ENCODE measurements around the gene TP53I13.

Gene TP53I13

DNA sequence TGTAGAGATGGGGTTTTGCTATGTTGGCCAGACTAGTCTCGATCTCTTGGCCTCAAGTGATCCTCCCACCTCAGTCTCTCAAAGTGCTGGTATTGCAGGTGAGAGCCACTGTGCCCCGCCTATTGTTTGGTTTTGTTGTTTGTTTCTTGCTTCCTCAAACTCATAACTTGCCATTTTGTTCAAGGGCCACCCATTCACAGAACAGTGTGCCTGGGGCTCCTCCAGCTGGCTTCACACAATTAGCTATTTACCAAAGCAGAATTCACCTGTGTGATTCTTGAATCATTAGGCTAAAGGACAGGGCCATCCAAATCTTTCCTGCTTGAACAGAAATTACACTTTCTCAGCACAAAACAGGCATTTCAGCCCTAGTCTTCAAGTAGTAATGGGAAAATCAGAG lies 8.9 kb upstream of the TP53I13 start:
- no peak for ATAC-seq
- no peak for TF ChIP-seq ZC3H10 (CRISPR knock-in tag; IDR thresholded peaks at IDR 0.05)
- TF ChIP-seq SNAI2 (CRISPR knock-in tag; IDR thresholded peaks at IDR 0.05), result no peak
- no peak for TF ChIP-seq ZNF70 (CRISPR knock-in tag; IDR thresholded peaks at IDR 0.05)
- no peak for TF ChIP-seq TOX (CRISPR knock-in tag; IDR thresholded peaks at IDR 0.05; ENCODE audit: borderline replicate concordance)
- TF ChIP-seq ZNF8 (CRISPR knock-in tag; IDR thresholded peaks at IDR 0.05), result no peak
- no peak for TF ChIP-seq POU6F1 (CRISPR knock-in tag; IDR thresholded peaks at IDR 0.05; ENCODE audit: borderline replicate concordance, low read depth)
- no peak for TF ChIP-seq ZFP3 (CRISPR knock-in tag; IDR thresholded peaks at IDR 0.05)
- TF ChIP-seq, protein P1, sequence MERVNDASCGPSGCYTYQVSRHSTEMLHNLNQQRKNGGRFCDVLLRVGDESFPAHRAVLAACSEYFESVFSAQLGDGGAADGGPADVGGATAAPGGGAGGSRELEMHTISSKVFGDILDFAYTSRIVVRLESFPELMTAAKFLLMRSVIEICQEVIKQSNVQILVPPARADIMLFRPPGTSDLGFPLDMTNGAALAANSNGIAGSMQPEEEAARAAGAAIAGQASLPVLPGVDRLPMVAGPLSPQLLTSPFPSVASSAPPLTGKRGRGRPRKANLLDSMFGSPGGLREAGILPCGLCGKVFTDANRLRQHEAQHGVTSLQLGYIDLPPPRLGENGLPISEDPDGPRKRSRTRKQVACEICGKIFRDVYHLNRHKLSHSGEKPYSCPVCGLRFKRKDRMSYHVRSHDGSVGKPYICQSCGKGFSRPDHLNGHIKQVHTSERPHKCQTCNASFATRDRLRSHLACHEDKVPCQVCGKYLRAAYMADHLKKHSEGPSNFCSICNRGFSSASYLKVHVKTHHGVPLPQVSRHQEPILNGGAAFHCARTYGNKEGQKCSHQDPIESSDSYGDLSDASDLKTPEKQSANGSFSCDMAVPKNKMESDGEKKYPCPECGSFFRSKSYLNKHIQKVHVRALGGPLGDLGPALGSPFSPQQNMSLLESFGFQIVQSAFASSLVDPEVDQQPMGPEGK (CRISPR knock-in tag; IDR thresholded peaks at IDR 0.05; ENCODE audit: borderline replicate concordance), result no peak
- TF ChIP-seq PPARA (CRISPR knock-in tag; IDR thresholded peaks at IDR 0.05; ENCODE audit: borderline replicate concordance), result no peak
- no peak for TF ChIP-seq OSR1 (CRISPR knock-in tag; IDR thresholded peaks at IDR 0.05)
- TF ChIP-seq, protein P2, sequence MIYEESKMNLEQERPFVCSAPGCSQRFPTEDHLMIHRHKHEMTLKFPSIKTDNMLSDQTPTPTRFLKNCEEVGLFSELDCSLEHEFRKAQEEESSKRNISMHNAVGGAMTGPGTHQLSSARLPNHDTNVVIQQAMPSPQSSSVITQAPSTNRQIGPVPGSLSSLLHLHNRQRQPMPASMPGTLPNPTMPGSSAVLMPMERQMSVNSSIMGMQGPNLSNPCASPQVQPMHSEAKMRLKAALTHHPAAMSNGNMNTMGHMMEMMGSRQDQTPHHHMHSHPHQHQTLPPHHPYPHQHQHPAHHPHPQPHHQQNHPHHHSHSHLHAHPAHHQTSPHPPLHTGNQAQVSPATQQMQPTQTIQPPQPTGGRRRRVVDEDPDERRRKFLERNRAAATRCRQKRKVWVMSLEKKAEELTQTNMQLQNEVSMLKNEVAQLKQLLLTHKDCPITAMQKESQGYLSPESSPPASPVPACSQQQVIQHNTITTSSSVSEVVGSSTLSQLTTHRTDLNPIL (CRISPR knock-in tag; IDR thresholded peaks at IDR 0.05; ENCODE audit: low read depth), result no peak
- no peak for TF ChIP-seq CSDC2 (CRISPR knock-in tag; IDR thresholded peaks at IDR 0.05)

- TF ChIP-seq TCF4 (CRISPR knock-in tag; IDR thresholded peaks at IDR 0.05; ENCODE audit: borderline replicate concordance) (0 out of 2 replicates have a peak, but pooled peaks have one; percentile 12), POU6F1 (CRISPR knock-in tag; IDR thresholded peaks at IDR 0.05; ENCODE audit: borderline replicate concordance, low read depth) (no peak), ISL1 (CRISPR knock-in tag; IDR thresholded peaks at IDR 0.05) (no peak)
- TF ChIP-seq, protein P2 (CRISPR knock-in tag; IDR thresholded peaks at IDR 0.05; ENCODE audit: low read depth), result no peak
- ATAC-seq, result no peak
Measured at GRCh38 chr17:29560316-29560715, 8.2 kb upstream of the TP53I13 start.

DNA sequence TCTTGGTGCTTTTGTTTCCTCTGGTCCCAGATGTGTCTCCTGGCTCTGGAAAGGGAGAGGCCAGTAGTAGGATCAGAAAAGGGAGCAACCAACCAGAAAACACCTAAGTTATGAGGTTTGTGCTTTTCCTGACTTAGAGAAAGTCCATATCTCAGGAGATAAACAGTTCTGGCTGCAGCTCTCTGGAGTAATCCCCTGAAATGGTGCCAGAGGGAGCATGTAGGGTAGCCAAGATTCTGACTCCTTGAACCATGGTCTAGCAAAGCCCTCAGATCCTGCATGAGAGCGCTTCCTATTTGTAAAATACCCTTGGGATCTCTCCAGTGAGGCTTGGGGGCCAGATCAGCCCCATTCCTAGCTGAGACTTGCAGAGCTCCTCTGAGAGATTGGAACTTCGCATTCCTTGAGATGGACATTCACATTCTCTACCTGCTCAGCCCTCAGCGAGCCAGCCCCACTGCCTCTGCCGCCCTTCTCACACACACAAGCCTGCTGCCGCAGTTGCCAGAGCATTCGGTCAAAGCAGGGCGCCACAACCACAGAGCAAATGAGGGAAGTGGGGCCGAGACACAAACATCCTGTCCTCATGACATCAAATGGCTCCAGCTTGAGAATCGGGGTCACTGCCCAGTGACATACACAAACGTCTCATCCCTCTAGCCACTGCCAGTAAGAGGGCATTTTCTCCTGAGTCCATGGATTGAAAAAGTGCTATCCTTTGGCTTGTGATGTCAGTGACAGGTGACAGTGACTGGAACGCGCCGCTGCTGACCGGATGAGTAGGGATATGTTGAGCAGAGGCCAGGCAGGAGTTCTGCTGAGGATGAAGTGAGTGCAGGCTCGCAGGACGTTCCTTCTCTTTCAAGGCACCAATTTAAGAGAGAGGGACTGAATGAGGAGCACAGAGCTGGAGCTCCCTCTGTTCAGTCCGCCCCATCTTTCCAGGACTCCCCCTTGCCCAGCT lies 6.7 kb upstream of the TP53I13 start:
- TF ChIP-seq, protein P2 (CRISPR knock-in tag; IDR thresholded peaks at IDR 0.05; ENCODE audit: low read depth), result no peak
- no peak for TF ChIP-seq SNAI2 (CRISPR knock-in tag; IDR thresholded peaks at IDR 0.05)

GRCh38 chr17:29562615-29563014 lies 5.9 kb upstream of the TP53I13 start:
- ATAC-seq, result no peak
- TF ChIP-seq ARNTL (CRISPR knock-in tag; IDR thresholded peaks at IDR 0.05; ENCODE audit: borderline replicate concordance, low read depth) (no peak), POU6F1 (CRISPR knock-in tag; IDR thresholded peaks at IDR 0.05; ENCODE audit: borderline replicate concordance, low read depth) (no peak), TSHZ2 (CRISPR knock-in tag; IDR thresholded peaks at IDR 0.05) (no peak), TOX (CRISPR knock-in tag; IDR thresholded peaks at IDR 0.05; ENCODE audit: borderline replicate concordance) (no peak), GLIS3 (CRISPR knock-in tag; IDR thresholded peaks at IDR 0.05) (no peak), ISL1 (CRISPR knock-in tag; IDR thresholded peaks at IDR 0.05) (no peak), RARB (CRISPR knock-in tag; IDR thresholded peaks at IDR 0.05) (no peak), SNAI2 (CRISPR knock-in tag; IDR thresholded peaks at IDR 0.05) (no peak), ZNF8 (CRISPR knock-in tag; IDR thresholded peaks at IDR 0.05) (no peak)

More for the DNA sequence above, 6.7 kb upstream of the TP53I13 start:
- ATAC-seq, result no peak

All from SK-N-SH treated with all-trans-retinoic acid at 6 μM for 48 hours (cell line).